ENCODE results near the gene CARS1. TPM values are rescaled to one million over a fixed set of nuclear protein-coding genes. Genes with fewer than 3 reads are reported as not detected.

Gene CARS1
- total and polyA plus RNA-seq, 2 donors: 19.1 to 30.3 TPM

DNA sequence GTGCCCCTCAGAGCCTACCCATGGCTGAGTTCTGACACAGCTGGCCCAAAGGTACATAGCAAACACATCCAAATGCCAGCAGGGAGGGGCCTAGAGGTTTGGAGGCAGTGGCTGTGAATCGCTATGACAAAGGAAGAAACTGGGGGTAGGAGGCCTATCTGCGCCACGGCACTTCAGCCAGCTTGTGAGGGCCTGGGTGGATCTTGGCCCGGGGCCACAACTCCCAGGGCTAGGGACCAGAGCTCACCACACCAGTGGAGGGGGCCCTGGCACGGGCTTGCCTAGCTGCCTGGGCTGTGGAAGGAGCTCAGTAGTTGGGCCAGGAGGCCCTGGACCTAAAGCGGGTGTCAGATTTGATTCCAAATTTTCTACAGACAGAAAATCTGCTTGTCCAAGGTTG is 55.7 kb downstream of the CARS1 start:
- no peaks in the 10 kb centered on the region for H3K9me3 ChIP-seq (ENCODE audit: control insufficient read depth in 2 of 2, insufficient read depth in 1 of 2, low read length in 1 of 2)
- no peak overlapping the region for H3K4me3 ChIP-seq (ENCODE audit: low read length in 2 of 2)
- H3K4me1 ChIP-seq (ENCODE audit: control insufficient read depth in 2 of 2, insufficient read depth in 2 of 2, low read length in 2 of 2): no peaks in the 10 kb centered on the region
- WGBS: 99% methylated on average over 6 of the region's 6 CpGs
- DNase-seq (ENCODE audit: low read depth in 6 of 9, low spot score in 9 of 9): no peak
- H3K36me3 ChIP-seq (ENCODE audit: control insufficient read depth in 2 of 2, insufficient read depth in 2 of 2, low read length in 1 of 2): peaks cover 41 to 48% of the 10 kb centered on the region in 2 donors
- no peaks in the 10 kb centered on the region for H3K27me3 ChIP-seq (ENCODE audit: control insufficient read depth in 2 of 2, insufficient read depth in 1 of 2, low read length in 1 of 2)
- H3K27ac ChIP-seq (ENCODE audit: low read depth in 1 of 2, low read length in 1 of 2): no peak overlapping the region

DNA sequence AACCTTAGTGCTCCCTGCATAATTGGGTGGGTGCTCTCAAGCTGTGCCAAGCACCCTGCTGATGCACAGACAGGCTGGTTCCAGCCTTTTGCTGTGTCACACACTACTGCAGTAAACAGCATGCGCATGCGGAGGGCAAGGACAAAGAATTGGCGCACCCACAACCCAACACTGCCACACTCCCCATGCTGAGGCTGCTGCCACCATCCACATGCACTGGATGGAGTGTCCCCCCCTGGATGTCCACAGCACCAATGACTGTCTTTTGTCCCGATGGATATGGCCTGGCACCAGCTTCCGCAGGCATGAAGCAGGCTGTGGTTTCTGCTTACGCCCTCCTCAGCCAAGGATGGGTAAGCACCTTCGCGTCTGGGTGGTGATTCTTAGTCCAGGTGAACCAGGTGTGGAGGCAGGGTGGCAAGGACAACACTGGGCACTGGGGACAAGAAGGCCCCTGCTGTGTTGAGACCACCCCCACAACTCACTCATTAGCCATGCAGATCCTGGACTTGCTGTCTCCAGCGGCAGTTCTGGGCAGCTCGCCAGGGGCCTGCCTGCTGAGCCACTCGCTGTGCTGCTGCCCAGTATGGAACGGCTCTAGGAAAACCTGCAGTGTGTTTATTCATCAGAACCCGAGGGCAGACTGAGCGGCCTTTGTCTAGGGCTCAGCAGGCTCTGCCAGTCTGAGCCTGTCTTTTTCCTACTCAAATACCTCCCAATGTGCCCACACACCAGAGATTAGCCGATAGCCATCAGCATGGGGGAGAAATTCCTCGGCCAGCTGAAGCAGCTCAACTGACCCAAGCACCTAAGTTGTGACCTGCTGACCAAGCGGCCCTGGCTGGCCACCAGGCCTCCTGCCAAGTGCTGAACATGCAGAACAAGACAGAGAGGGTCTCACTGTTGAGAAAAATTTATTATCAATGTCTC is 56.9 kb downstream of the CARS1 start:
- no peak overlapping the region for H3K27ac ChIP-seq (ENCODE audit: low read depth in 1 of 2, low read length in 1 of 2)

DNA sequence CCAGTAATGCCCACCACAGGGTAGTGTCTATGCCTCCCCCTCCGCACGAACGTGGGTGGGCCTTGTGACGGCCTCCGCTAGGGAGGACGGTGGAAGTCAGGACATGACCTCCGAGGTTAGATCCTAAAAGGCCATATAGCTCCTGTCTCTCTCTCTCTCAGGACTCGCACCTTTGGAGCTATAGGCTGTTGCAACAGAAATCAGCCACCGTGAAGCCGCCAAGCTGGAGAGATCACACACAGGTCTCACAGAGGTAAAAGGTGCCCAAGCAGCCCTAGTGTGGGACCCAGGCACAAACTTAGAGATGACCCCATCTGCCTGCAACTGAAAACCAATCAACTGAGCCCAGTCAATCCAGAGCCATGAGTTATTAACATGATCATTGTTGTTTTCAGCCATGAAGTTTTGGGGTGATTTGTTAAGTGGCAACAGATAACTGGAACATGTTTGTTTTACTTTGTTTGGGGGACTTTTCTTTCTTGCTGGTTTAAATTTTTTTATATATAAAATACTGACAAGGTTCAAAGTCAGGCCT is 57.7 kb downstream of the CARS1 start:
- Histone ChIP-seq H3K27ac (ENCODE audit: low read depth in 1 of 2, low read length in 1 of 2) (no peak overlapping the region), H3K9me3 (ENCODE audit: control insufficient read depth in 2 of 2, insufficient read depth in 1 of 2, low read length in 1 of 2) (no peaks in the 10 kb centered on the region), H3K4me1 (ENCODE audit: control insufficient read depth in 2 of 2, insufficient read depth in 2 of 2, low read length in 2 of 2) (no peaks in the 10 kb centered on the region), H3K27me3 (ENCODE audit: control insufficient read depth in 2 of 2, insufficient read depth in 1 of 2, low read length in 1 of 2) (no peaks in the 10 kb centered on the region), H3K4me3 (ENCODE audit: low read length in 2 of 2) (no peak overlapping the region), H3K36me3 (ENCODE audit: control insufficient read depth in 2 of 2, insufficient read depth in 2 of 2, low read length in 1 of 2) (peaks cover 40 to 44% of the 10 kb centered on the region in 2 donors)
- DNase-seq (ENCODE audit: low read depth in 6 of 9, low spot score in 9 of 9): no peak
- WGBS: 97% methylated on average over 10 of the region's 10 CpGs

More for the DNA sequence above, 56.9 kb downstream of the CARS1 start:
- H3K9me3 ChIP-seq (ENCODE audit: control insufficient read depth in 2 of 2, insufficient read depth in 1 of 2, low read length in 1 of 2): no peaks in the 10 kb centered on the region
- H3K4me3 ChIP-seq (ENCODE audit: low read length in 2 of 2): no peak overlapping the region
- WGBS: 97% methylated on average over 17 of the region's 17 CpGs
- no peak for DNase-seq (ENCODE audit: low read depth in 6 of 9, low spot score in 9 of 9)
- peaks cover 41 to 46% of the 10 kb centered on the region in 2 donors for H3K36me3 ChIP-seq (ENCODE audit: control insufficient read depth in 2 of 2, insufficient read depth in 2 of 2, low read length in 1 of 2)
- H3K4me1 ChIP-seq (ENCODE audit: control insufficient read depth in 2 of 2, insufficient read depth in 2 of 2, low read length in 2 of 2): no peaks in the 10 kb centered on the region
- H3K27me3 ChIP-seq (ENCODE audit: control insufficient read depth in 2 of 2, insufficient read depth in 1 of 2, low read length in 1 of 2): no peaks in the 10 kb centered on the region

DNA sequence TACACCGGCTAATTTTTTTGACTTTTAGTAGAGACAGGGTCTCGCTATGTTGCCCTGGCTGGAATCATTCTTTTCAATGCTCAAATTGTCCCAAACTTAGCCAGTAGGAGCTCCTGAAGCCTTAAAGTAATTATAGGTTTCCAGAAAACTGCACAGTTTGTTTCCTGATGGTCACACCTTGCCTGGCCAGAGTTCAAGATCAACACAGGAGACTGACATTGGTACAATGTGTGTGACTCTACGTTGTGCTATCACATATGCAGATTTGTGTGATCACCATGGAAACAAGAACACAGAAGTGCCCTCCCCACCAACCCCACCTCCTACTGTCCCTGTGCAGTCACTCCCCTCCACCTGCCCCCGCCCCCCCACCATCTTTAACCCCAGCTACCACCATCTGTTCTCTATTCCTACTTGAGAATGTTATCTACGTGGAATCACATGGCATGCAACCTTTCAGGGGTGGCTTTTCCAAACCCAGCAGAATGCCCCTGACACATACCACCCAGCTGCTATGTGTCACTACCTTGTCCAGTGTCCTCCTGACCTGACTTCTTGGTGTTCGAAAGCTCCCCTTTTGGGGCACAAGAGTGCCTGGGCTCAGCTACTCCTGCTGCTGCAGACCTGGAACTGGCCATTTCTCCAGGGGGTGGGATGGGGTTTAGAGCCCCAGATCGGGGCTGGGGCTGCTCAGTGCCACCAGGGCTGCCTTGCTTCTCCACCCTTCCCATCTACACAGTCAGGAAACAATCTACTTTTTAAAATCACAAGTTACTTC is 59.0 kb downstream of the CARS1 start:
- no peak overlapping the region for H3K4me3 ChIP-seq (ENCODE audit: low read length in 2 of 2)
- H3K4me1 ChIP-seq (ENCODE audit: control insufficient read depth in 2 of 2, insufficient read depth in 2 of 2, low read length in 2 of 2): no peaks in the 10 kb centered on the region
- H3K36me3 ChIP-seq (ENCODE audit: control insufficient read depth in 2 of 2, insufficient read depth in 2 of 2, low read length in 1 of 2): peaks cover 29 to 31% of the 10 kb centered on the region in 2 donors
- 92% methylated on average over 6 of the region's 7 CpGs for WGBS
- H3K27me3 ChIP-seq (ENCODE audit: control insufficient read depth in 2 of 2, insufficient read depth in 1 of 2, low read length in 1 of 2): no peaks in the 10 kb centered on the region
- DNase-seq (ENCODE audit: low read depth in 6 of 9, low spot score in 9 of 9): no peak
- no peaks in the 10 kb centered on the region for H3K9me3 ChIP-seq (ENCODE audit: control insufficient read depth in 2 of 2, insufficient read depth in 1 of 2, low read length in 1 of 2)
- no peak overlapping the region for H3K27ac ChIP-seq (ENCODE audit: low read depth in 1 of 2, low read length in 1 of 2)

DNA sequence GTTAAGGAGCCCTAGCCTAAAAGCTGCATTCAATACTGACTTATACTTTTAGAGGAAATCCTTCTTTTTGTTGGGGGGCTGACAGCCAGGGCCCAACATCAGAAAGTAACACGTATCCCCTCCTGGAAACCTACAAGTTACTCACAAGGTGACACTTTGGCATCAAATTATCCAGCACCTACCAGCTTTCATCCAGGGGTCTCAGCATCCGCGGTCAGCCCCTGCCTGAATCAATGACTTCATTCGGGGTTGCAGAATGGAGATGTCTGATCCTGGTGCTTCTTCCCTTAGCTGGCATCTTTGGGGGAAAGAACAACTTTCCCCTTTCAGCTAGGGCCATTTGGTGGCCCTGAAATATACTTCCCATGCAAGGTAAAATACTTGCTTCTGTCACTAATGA is 59.8 kb downstream of the CARS1 start:
- DNase-seq (ENCODE audit: low read depth in 6 of 9, low spot score in 9 of 9): no peak
- 96% methylated on average over 4 of the region's 4 CpGs for WGBS
- H3K27ac ChIP-seq (ENCODE audit: low read depth in 1 of 2, low read length in 1 of 2): no peak overlapping the region

DNA sequence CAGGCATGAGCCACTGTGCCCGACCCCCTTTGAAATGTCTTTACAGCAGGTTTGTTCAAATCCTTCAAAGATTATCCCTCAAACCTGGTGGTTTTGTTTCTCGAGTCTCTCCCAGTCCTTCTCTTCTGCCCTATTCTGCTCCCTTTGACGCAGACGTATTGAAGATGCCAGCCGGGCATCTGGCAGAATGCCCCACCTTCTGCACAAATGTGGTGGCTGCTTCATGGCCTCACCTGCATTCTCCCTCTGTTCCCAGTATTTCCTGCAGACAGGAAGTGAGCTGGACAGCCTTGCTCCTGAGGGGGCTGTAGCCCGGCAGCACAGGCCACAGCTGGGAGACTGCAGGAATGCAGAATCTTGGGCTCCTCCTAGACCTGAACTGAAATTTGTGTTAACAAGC is 60.2 kb downstream of the CARS1 start:
- no peaks in the 10 kb centered on the region for H3K9me3 ChIP-seq (ENCODE audit: control insufficient read depth in 2 of 2, insufficient read depth in 1 of 2, low read length in 1 of 2)
- DNase-seq (ENCODE audit: low read depth in 6 of 9, low spot score in 9 of 9): no peak
- H3K4me3 ChIP-seq (ENCODE audit: low read length in 2 of 2): no peak overlapping the region
- H3K4me1 ChIP-seq (ENCODE audit: control insufficient read depth in 2 of 2, insufficient read depth in 2 of 2, low read length in 2 of 2): peaks cover 3 to 8% of the 10 kb centered on the region in 2 donors
- no peaks in the 10 kb centered on the region for H3K27me3 ChIP-seq (ENCODE audit: control insufficient read depth in 2 of 2, insufficient read depth in 1 of 2, low read length in 1 of 2)
- H3K27ac ChIP-seq (ENCODE audit: low read depth in 1 of 2, low read length in 1 of 2): no peak overlapping the region
- H3K36me3 ChIP-seq (ENCODE audit: control insufficient read depth in 2 of 2, insufficient read depth in 2 of 2, low read length in 1 of 2): peaks cover 18 to 25% of the 10 kb centered on the region in 2 donors
- 96% methylated on average over 6 of the region's 6 CpGs for WGBS

More for the DNA sequence above, 59.8 kb downstream of the CARS1 start:
- Histone ChIP-seq H3K4me1 (ENCODE audit: control insufficient read depth in 2 of 2, insufficient read depth in 2 of 2, low read length in 2 of 2) (peaks cover 3 to 7% of the 10 kb centered on the region in 2 donors), H3K4me3 (ENCODE audit: low read length in 2 of 2) (no peak overlapping the region), H3K27me3 (ENCODE audit: control insufficient read depth in 2 of 2, insufficient read depth in 1 of 2, low read length in 1 of 2) (no peaks in the 10 kb centered on the region), H3K9me3 (ENCODE audit: control insufficient read depth in 2 of 2, insufficient read depth in 1 of 2, low read length in 1 of 2) (no peaks in the 10 kb centered on the region), H3K36me3 (ENCODE audit: control insufficient read depth in 2 of 2, insufficient read depth in 2 of 2, low read length in 1 of 2) (peaks cover 23 to 28% of the 10 kb centered on the region in 2 donors)

DNA sequence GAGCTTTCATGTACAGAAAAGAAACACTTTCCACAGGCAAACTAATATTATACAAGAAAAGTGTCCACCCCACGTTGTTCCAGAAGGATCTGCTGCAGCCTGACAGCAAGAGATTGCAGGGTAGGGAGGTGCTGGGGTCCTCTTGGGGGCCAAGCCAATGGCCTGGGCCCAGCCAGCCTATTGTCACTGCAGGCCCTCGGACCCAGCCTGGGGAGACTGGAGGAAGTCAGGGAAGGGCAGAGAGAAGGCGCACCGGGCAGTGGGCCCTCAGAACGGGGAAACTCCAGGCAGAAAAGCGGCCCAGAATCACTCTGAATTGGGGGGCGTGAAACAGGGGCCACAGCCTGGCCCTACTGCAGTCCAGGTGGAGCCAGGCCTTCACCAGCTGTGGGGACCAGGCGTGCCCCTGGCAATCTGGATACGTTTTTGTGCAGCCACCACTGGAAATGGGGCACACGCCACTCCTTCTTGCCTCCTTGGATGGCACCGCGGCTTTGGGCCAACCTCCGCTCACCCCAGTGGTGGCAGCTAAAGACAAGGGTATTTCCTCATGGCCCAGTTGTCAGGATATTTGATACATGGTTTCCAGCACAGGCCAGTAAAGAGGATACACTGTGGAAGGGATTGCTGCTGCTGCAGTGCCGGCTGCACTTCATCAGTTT is 61.2 kb downstream of the CARS1 start:
- H3K27me3 ChIP-seq (ENCODE audit: control insufficient read depth in 2 of 2, insufficient read depth in 1 of 2, low read length in 1 of 2): no peaks in the 10 kb centered on the region
- peaks cover 3 to 8% of the 10 kb centered on the region in 2 donors for H3K4me1 ChIP-seq (ENCODE audit: control insufficient read depth in 2 of 2, insufficient read depth in 2 of 2, low read length in 2 of 2)
- no peak overlapping the region for H3K4me3 ChIP-seq (ENCODE audit: low read length in 2 of 2)
- DNase-seq (ENCODE audit: low read depth in 6 of 9, low spot score in 9 of 9): no peak
- H3K27ac ChIP-seq (ENCODE audit: low read depth in 1 of 2, low read length in 1 of 2): no peak overlapping the region
- H3K9me3 ChIP-seq (ENCODE audit: control insufficient read depth in 2 of 2, insufficient read depth in 1 of 2, low read length in 1 of 2): no peaks in the 10 kb centered on the region
- peaks cover 9 to 15% of the 10 kb centered on the region in 2 donors for H3K36me3 ChIP-seq (ENCODE audit: control insufficient read depth in 2 of 2, insufficient read depth in 2 of 2, low read length in 1 of 2)
- 95% methylated on average over 14 of the region's 14 CpGs for WGBS

DNA sequence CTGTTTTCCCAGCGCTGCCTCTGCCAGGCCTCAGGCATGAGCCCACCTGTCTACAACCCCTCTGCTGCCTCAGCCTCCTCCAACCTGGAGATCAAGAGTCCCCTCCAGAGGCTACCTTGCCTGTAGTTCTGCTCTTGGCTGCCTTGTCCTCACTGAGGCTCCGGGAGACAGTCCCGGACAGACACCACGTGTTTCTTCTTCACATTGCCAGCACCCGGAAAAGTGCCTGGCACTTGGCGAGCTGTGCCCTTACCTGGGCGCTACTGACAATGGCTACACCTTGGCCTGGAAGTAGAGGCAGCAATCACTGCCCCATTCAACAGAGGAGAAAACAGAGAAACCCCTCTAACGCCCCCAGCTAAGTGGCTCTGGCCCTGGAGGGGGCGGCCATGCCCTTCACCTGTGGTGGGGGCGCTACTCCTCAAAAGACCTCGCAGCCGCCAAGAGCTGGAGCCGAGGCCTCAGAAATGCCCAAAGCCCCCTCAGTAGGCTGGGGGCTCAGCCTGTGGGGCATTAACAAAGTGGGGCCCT is 62.1 kb downstream of the CARS1 start:
- peaks cover 3 to 11% of the 10 kb centered on the region in 2 donors for H3K4me1 ChIP-seq (ENCODE audit: control insufficient read depth in 2 of 2, insufficient read depth in 2 of 2, low read length in 2 of 2)
- peaks cover 2 to 6% of the 10 kb centered on the region in 2 donors for H3K36me3 ChIP-seq (ENCODE audit: control insufficient read depth in 2 of 2, insufficient read depth in 2 of 2, low read length in 1 of 2)
- 91% methylated on average over 13 of the region's 13 CpGs for WGBS
- H3K9me3 ChIP-seq (ENCODE audit: control insufficient read depth in 2 of 2, insufficient read depth in 1 of 2, low read length in 1 of 2): no peaks in the 10 kb centered on the region
- no peak for DNase-seq (ENCODE audit: low read depth in 6 of 9, low spot score in 9 of 9)
- H3K4me3 ChIP-seq (ENCODE audit: low read length in 2 of 2): no peak overlapping the region
- no peaks in the 10 kb centered on the region for H3K27me3 ChIP-seq (ENCODE audit: control insufficient read depth in 2 of 2, insufficient read depth in 1 of 2, low read length in 1 of 2)
- H3K27ac ChIP-seq (ENCODE audit: low read depth in 1 of 2, low read length in 1 of 2): no peak overlapping the region

Data from thymus (tissue), 11 donors.